Endodermal cell (in vitro differentiated cells): ENCODE results near the gene GNAT1. TPM values are rescaled to one million over a fixed set of nuclear protein-coding genes. Genes with fewer than 3 reads are reported as not detected.

Experiments used
- DNase-seq: peaks from one replicate; pipeline ENCODE4 v3.0.0-alpha.2; 2017
- H3K27ac ChIP-seq: 2 replicates; pipeline ENCODE4 v1.5.1; 2013; ENCODE audit warnings: mild to moderate bottlenecking, low read depth, low read length, moderate library complexity
- H3K27me3 ChIP-seq: 2 replicates; pipeline ENCODE4 v1.6.1; 2013; ENCODE audit warnings: mild to moderate bottlenecking, low read length, moderate library complexity; ENCODE audit not compliant: insufficient read depth, control insufficient read depth, poor library complexity, severe bottlenecking
- H3K36me3 ChIP-seq: 2 replicates; pipeline ENCODE4 v1.7.0; 2013; ENCODE audit warnings: mild to moderate bottlenecking, low read length, moderate library complexity; ENCODE audit not compliant: control insufficient read depth, insufficient read depth
- H3K4me1 ChIP-seq: one replicate; pipeline ENCODE4 v1.7.0; 2013; ENCODE audit warnings: low read length; ENCODE audit not compliant: control insufficient read depth, insufficient read depth
- H3K4me3 ChIP-seq: 2 replicates; pipeline ENCODE4 v1.5.1; 2013; ENCODE audit warnings: mild to moderate bottlenecking, low read length, moderate library complexity
- H3K9ac ChIP-seq: 2 replicates; pipeline ENCODE4 v1.6.1; 2013; ENCODE audit warnings: mild to moderate bottlenecking, low read length, moderate library complexity; ENCODE audit not compliant: poor library complexity, severe bottlenecking; ENCODE audit errors: extremely low read depth
- H3K9me3 ChIP-seq: 2 replicates; pipeline ENCODE4 v1.6.1; 2013; ENCODE audit warnings: mild to moderate bottlenecking, low read length, moderate library complexity; ENCODE audit not compliant: control insufficient read depth
- H3K27ac Mint-ChIP-seq: 2 replicates; pipeline ENCODE4 v1.8.0; 2020; ENCODE audit warnings: mixed read lengths
- H3K27me3 Mint-ChIP-seq: 2 replicates; pipeline ENCODE4 v1.8.0; 2021; ENCODE audit warnings: mild to moderate bottlenecking, mixed read lengths; ENCODE audit not compliant: insufficient read depth
- H3K36me3 Mint-ChIP-seq: 2 replicates; pipeline ENCODE4 v1.8.0; 2020; ENCODE audit warnings: low read depth, mixed read lengths
- H3K4me1 Mint-ChIP-seq: 2 replicates; pipeline ENCODE4 v1.8.0; 2020; ENCODE audit warnings: mixed read lengths
- H3K4me3 Mint-ChIP-seq: 2 replicates; pipeline ENCODE4 v1.8.0; 2020; ENCODE audit warnings: mild to moderate bottlenecking, moderate library complexity, mixed read lengths
- H3K9me3 Mint-ChIP-seq: 2 replicates; pipeline ENCODE4 v1.8.0; 2020; ENCODE audit warnings: mild to moderate bottlenecking, mixed read lengths
- WGBS, 2 experiments: methylation state at CpG; one replicate each; pipeline versions ENCODE4 v1.1.5 to v1.1.7; 2013; ENCODE audit warnings: missing lambda C conversion rate in 2 of 2, mixed read lengths in 1 of 2; ENCODE audit not compliant: insufficient coverage in 1 of 2, insufficient read length in 1 of 2; 5-methylcytosine and 5-hydroxymethylcytosine counted together
- total RNA-seq, 2 donors: library from RNA; stranded (reverse); fragmentation: NEBNext Ultra II Directional in 1 of 2; extraction: Animal tissue kit (Norgen Biotek cat#: 25700) in 1 of 2; gene quantifications; 2 replicates in 1 of 2; 3 replicates in 1 of 2; pipeline ENCODE4 v1.2.1, GENCODE V29; 2021
- TF ChIP-seq, protein P1 (sequence below): fragments of 200-600 bp; sonication (generic); conservative IDR thresholded peaks from 2 replicates; pipeline ENCODE4 v1.5.0; 2021; ENCODE audit warnings: antibody characterized with exemption, mild to moderate bottlenecking

GNAT1 gene
- total RNA-seq, 2 donors from 2014 or later = 0.42 to 1.2 TPM

DNA sequence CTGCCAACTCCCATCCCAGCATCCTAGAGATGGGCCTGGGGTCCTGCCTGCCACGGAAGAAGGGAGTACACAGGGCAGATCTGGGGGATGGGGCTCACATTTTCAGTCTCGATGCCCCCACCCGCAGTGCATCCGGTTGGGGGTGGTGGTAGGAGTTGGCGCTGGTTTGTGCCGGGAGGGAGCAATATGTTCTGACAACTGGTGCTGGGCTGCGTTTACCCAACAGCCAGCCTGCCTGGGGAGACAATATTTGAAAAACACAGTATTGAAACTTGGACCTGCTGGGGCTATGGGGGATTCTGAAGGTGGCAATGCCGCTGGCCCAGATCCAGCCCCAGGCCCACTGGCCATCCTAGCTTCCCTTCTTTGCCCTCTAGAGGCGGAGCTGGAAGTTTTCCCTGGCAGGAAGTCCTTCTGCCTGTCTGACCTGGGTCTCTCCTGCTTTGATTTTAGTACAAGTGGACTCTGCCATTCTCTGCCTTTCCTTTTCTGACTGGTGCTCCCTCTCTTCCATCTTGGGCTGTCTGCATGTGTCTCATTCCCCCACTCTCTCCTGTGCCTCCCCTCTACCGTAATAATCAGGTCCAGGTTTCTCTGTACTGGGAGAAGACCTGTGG lies 32.8 kb upstream of the GNAT1 start:
- Histone ChIP-seq H3K27ac (no peak overlapping the region), H3K9me3 (no peaks in the 10 kb centered on the region), H3K36me3 (no peaks in the 10 kb centered on the region), H3K27me3 (peaks cover 17% of the 10 kb centered on the region), H3K4me3 (no peak overlapping the region), H3K4me1 (peaks cover 29% of the 10 kb centered on the region), H3K9ac (no peak overlapping the region)
- WGBS, 2 experiments = 87 to 90% methylated on average over 7 to 10 of the region's 10 CpGs
- no peak for DNase-seq
- Mint-ChIP-seq H3K36me3 (peaks cover 6% of the 10 kb centered on the region), H3K4me1 (peaks cover 57% of the 10 kb centered on the region), H3K27me3 (peaks cover 7% of the 10 kb centered on the region), H3K9me3 (no peaks in the 10 kb centered on the region), H3K4me3 (no peak overlapping the region), H3K27ac (peak overlapping the region; percentile 74)
- TF ChIP-seq, protein P1, sequence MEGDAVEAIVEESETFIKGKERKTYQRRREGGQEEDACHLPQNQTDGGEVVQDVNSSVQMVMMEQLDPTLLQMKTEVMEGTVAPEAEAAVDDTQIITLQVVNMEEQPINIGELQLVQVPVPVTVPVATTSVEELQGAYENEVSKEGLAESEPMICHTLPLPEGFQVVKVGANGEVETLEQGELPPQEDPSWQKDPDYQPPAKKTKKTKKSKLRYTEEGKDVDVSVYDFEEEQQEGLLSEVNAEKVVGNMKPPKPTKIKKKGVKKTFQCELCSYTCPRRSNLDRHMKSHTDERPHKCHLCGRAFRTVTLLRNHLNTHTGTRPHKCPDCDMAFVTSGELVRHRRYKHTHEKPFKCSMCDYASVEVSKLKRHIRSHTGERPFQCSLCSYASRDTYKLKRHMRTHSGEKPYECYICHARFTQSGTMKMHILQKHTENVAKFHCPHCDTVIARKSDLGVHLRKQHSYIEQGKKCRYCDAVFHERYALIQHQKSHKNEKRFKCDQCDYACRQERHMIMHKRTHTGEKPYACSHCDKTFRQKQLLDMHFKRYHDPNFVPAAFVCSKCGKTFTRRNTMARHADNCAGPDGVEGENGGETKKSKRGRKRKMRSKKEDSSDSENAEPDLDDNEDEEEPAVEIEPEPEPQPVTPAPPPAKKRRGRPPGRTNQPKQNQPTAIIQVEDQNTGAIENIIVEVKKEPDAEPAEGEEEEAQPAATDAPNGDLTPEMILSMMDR = peak; percentile 36

DNA sequence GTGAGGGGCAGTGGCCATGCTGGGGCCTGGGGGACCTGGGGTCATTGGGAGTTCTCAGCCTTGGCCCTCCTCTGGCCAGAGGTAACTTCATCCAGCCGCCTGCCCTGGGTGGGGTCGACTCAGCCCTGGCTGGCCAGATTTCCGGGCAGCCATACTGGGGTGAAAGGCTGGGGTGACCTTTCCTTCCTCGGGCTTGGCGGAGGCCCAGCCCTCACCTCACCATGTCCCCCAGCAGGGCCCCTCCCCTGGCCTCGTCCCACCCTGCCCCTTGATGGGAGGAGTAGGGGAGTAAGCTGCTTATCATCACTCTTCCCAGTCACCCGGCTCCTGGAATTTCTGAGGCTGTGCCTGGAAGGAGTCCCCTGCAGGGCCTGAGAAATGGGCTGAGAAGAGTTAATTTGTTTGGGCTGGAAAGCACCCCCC lies 30.8 kb upstream of the GNAT1 start:
- Histone ChIP-seq H3K36me3 (no peaks in the 10 kb centered on the region), H3K9me3 (no peaks in the 10 kb centered on the region), H3K27ac (no peak overlapping the region), H3K27me3 (peaks cover 7% of the 10 kb centered on the region), H3K9ac (no peak overlapping the region), H3K4me3 (no peak overlapping the region), H3K4me1 (peaks cover 33% of the 10 kb centered on the region)
- TF ChIP-seq, protein P1 = no peak
- Mint-ChIP-seq H3K4me3 (no peak overlapping the region), H3K9me3 (no peaks in the 10 kb centered on the region), H3K36me3 (peaks cover 6% of the 10 kb centered on the region), H3K27me3 (no peaks in the 10 kb centered on the region), H3K4me1 (peaks cover 63% of the 10 kb centered on the region), H3K27ac (peak overlapping the region; percentile 78)
- WGBS, 2 experiments = 65% methylated on average over 7 of the region's 7 CpGs; no CpG with 5 or more reads in 1 of the 2 experiments
- DNase-seq = peak; percentile 78

DNA sequence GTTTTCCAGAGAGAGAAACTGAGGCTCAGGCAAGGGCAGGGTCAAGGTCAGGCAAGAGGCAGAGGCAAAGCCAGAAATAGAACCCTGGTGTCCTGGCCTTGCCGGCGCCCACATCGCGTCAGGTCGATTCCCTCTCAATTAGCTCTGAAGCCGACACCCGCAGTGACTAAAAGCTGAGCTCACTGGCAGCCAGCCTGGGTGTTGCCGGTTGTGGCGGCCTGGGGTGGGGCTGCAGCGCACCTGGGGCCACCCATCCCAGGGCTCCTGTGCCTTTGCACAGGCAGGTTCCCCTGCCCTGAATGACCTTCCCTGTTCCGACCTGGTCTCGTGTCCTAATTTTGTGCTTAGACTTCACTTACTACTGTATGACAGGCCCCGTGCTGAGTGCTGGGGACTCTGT lies 30.1 kb upstream of the GNAT1 start:
- TF ChIP-seq, protein P1 = no peak
- no peak overlapping the region for H3K4me3 ChIP-seq
- peak overlapping the region; percentile 78 for H3K27ac Mint-ChIP-seq
- H3K4me1 Mint-ChIP-seq = peaks cover 65% of the 10 kb centered on the region
- H3K36me3 ChIP-seq = no peaks in the 10 kb centered on the region
- H3K27me3 Mint-ChIP-seq = no peaks in the 10 kb centered on the region
- no peaks in the 10 kb centered on the region for H3K27me3 ChIP-seq
- H3K27ac ChIP-seq = no peak overlapping the region
- no peaks in the 10 kb centered on the region for H3K9me3 ChIP-seq
- peaks cover 6% of the 10 kb centered on the region for H3K36me3 Mint-ChIP-seq
- H3K9me3 Mint-ChIP-seq = no peaks in the 10 kb centered on the region
- WGBS, 2 experiments = 92% methylated on average over 10 to 13 of the region's 13 CpGs
- H3K4me3 Mint-ChIP-seq = no peak overlapping the region
- no peak overlapping the region for H3K9ac ChIP-seq
- H3K4me1 ChIP-seq = peaks cover 36% of the 10 kb centered on the region
- DNase-seq = no peak
